ENCODE results near the gene PNPLA1.

GRCh38 chr6:36312854-36313648 is 43.2 kb downstream of the PNPLA1 start:
- no peak for TF ChIP-seq RARB (CRISPR knock-in tag; IDR thresholded peaks at IDR 0.05)
- TF ChIP-seq, protein P1, sequence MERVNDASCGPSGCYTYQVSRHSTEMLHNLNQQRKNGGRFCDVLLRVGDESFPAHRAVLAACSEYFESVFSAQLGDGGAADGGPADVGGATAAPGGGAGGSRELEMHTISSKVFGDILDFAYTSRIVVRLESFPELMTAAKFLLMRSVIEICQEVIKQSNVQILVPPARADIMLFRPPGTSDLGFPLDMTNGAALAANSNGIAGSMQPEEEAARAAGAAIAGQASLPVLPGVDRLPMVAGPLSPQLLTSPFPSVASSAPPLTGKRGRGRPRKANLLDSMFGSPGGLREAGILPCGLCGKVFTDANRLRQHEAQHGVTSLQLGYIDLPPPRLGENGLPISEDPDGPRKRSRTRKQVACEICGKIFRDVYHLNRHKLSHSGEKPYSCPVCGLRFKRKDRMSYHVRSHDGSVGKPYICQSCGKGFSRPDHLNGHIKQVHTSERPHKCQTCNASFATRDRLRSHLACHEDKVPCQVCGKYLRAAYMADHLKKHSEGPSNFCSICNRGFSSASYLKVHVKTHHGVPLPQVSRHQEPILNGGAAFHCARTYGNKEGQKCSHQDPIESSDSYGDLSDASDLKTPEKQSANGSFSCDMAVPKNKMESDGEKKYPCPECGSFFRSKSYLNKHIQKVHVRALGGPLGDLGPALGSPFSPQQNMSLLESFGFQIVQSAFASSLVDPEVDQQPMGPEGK (CRISPR knock-in tag; IDR thresholded peaks at IDR 0.05; ENCODE audit: borderline replicate concordance), result no peak
- TF ChIP-seq ZC3H10 (CRISPR knock-in tag; IDR thresholded peaks at IDR 0.05), result no peak
- no peak for TF ChIP-seq ARNTL (CRISPR knock-in tag; IDR thresholded peaks at IDR 0.05; ENCODE audit: borderline replicate concordance, low read depth)
- TF ChIP-seq GLIS3 (CRISPR knock-in tag; IDR thresholded peaks at IDR 0.05), result no peak
- TF ChIP-seq PPARA (CRISPR knock-in tag; IDR thresholded peaks at IDR 0.05; ENCODE audit: borderline replicate concordance), result no peak
- TF ChIP-seq, protein P2, sequence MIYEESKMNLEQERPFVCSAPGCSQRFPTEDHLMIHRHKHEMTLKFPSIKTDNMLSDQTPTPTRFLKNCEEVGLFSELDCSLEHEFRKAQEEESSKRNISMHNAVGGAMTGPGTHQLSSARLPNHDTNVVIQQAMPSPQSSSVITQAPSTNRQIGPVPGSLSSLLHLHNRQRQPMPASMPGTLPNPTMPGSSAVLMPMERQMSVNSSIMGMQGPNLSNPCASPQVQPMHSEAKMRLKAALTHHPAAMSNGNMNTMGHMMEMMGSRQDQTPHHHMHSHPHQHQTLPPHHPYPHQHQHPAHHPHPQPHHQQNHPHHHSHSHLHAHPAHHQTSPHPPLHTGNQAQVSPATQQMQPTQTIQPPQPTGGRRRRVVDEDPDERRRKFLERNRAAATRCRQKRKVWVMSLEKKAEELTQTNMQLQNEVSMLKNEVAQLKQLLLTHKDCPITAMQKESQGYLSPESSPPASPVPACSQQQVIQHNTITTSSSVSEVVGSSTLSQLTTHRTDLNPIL (CRISPR knock-in tag; IDR thresholded peaks at IDR 0.05; ENCODE audit: low read depth), result no peak
- TF ChIP-seq ESRRG (CRISPR knock-in tag; IDR thresholded peaks at IDR 0.05), result no peak
- no peak for TF ChIP-seq ZFP30 (CRISPR knock-in tag; IDR thresholded peaks at IDR 0.05)
- no peak for TF ChIP-seq ZNF8 (CRISPR knock-in tag; IDR thresholded peaks at IDR 0.05)
- no peak for TF ChIP-seq OSR1 (CRISPR knock-in tag; IDR thresholded peaks at IDR 0.05)
- TF ChIP-seq ZNF70 (CRISPR knock-in tag; IDR thresholded peaks at IDR 0.05), result no peak
- TF ChIP-seq SNAI2 (CRISPR knock-in tag; IDR thresholded peaks at IDR 0.05), result no peak
